HCT116 (cell line): ENCODE measurements around the gene CHTF18.

Source experiments
- CEBPB ChIP-seq: IDR thresholded peaks from 2 replicates; pipeline ENCODE4 v1.6.1; 2012; ENCODE audit warnings: low read depth
- CTCF ChIP-seq, 3 experiments: fragments of 200-600 bp in 1 of 3; sonication (generic) in 1 of 3; IDR thresholded peaks in 2 of 3; conservative IDR thresholded peaks in 1 of 3; 2 replicates each; pipeline ENCODE4 v1.5.1; 2012 to 2017; ENCODE audit warnings: low read depth in 2 of 3, low read length in 2 of 3, antibody characterized with exemption in 1 of 3, borderline replicate concordance in 1 of 3, control low read depth in 1 of 3, mild to moderate bottlenecking in 1 of 3, mixed read lengths in 1 of 3, mixed run types in 1 of 3, moderate library complexity in 1 of 3; ENCODE audit not compliant: insufficient read depth in 1 of 3
- EZH2phosphoT487 ChIP-seq: fragments of 200-600 bp; IDR thresholded peaks from 2 replicates; pipeline ENCODE4 v1.6.1; 2018; ENCODE audit warnings: antibody characterized with exemption, borderline replicate concordance
- POLR2A ChIP-seq: IDR thresholded peaks from 2 replicates; pipeline ENCODE4 v1.7.0; 2011; ENCODE audit warnings: borderline replicate concordance; ENCODE audit not compliant: insufficient read depth, insufficient read length; ENCODE audit errors: extremely low read depth
- ZFX ChIP-seq: fragments of 450-650 bp; IDR thresholded peaks from 2 replicates; pipeline ENCODE4 v1.6.1; 2017
- ZNF274 ChIP-seq: fragments of 200-500 bp; sonication (Bioruptor generic); IDR thresholded peaks from 2 replicates; pipeline ENCODE4 v1.6.1; 2014; ENCODE audit warnings: mild to moderate bottlenecking, low read depth, low read length, inconsistent platforms
- TF ChIP-seq, protein P1 (sequence below): IDR thresholded peaks from 2 replicates; pipeline ENCODE4 v1.6.1; 2012

DNA sequence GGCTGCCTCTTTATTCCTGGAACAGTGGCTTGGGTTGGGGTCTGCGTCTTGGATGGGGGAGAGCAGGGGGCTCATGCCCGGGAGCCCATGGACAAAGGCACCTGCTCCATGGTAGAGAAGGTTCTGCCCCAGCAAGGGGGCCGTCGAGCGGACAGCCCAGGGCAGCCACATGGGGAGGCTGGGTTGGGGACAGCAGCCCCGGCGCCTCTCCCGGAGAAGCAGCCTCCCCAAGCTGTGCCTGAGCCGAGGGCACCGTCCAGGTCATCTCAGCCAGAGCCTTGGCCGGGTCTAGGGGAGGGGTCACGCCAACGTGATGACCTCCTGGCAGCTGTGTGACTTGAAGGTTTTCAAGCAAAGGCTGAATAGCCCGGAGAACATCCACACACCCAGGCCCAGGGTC is 45.0 kb downstream of the CHTF18 start:
- TF ChIP-seq CTCF (IDR thresholded peaks at IDR 0.05 in 2 of 3, conservative IDR thresholded peaks at IDR 0.05 in 1 of 3; ENCODE audit: borderline replicate concordance in 1 of 3, insufficient read depth in 1 of 3, low read depth in 2 of 3, low read length in 2 of 3): no peak
- TF ChIP-seq, protein P1, sequence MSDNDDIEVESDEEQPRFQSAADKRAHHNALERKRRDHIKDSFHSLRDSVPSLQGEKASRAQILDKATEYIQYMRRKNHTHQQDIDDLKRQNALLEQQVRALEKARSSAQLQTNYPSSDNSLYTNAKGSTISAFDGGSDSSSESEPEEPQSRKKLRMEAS: no peak
- no peak for TF ChIP-seq ZFX
- no peak for TF ChIP-seq ZNF274
- no peak for TF ChIP-seq CEBPB
- TF ChIP-seq POLR2A: no peak
- no peak for TF ChIP-seq EZH2phosphoT487
